Stimulated activated CD4-positive, alpha-beta T cell treated with anti-CD3 and anti-CD28 coated beads, Interleukin-1b, Interleukin-23, amount 100 ng/mL, for 48 hours (primary cell): ENCODE results near the gene MAPK8IP2.
A peak's percentile ranks its signal among the peaks of the same experiment; 100 is the strongest.

Experiments
- DNase-seq: peaks from one replicate; pipeline ENCODE4 v3.0.0-alpha.2; 2020

The MAPK8IP2 gene

GRCh38 chr22:50576070-50576469 lies 24.5 kb upstream of the MAPK8IP2 start:
- no peak for DNase-seq

- DNase-seq: no peak
Observed at GRCh38 chr22:50576806-50577696, 23.5 kb upstream of the MAPK8IP2 start.

- no peak for DNase-seq
Observed at GRCh38 chr22:50577697-50577986, 23.0 kb upstream of the MAPK8IP2 start.

GRCh38 chr22:50577987-50578775 lies 22.4 kb upstream of the MAPK8IP2 start, which contains the start of gene CPT1B:
TSS of gene CPT1B (minus strand) at chr22:50578427. CDS start at chr22:50577915, 512 bp downstream.
- DNase-seq: no peak

- no peak for DNase-seq
Observed at GRCh38 chr22:50578776-50579310, 21.8 kb upstream of the MAPK8IP2 start.

- DNase-seq: no peak
Observed at GRCh38 chr22:50579752-50580151, 20.8 kb upstream of the MAPK8IP2 start.

GRCh38 chr22:50581031-50581949 lies 19.3 kb upstream of the MAPK8IP2 start:
- DNase-seq: no peak

GRCh38 chr22:50581950-50582492 lies 18.6 kb upstream of the MAPK8IP2 start:
- DNase-seq: peak; percentile 50

GRCh38 chr22:50582493-50583293 lies 17.9 kb upstream of the MAPK8IP2 start, which contains the start of gene CHKB:
TSS of gene CHKB (minus strand) at chr22:50582849. CDS start at chr22:50582781, 68 bp downstream.
- DNase-seq: peak; percentile 99

GRCh38 chr22:50583294-50583861 lies 17.2 kb upstream of the MAPK8IP2 start:
- DNase-seq: no peak

GRCh38 chr22:50584106-50585096 lies 16.2 kb upstream of the MAPK8IP2 start:
- DNase-seq: no peak

- no peak for DNase-seq
Observed at GRCh38 chr22:50585238-50585637, 15.4 kb upstream of the MAPK8IP2 start.

GRCh38 chr22:50585781-50586180 lies 14.8 kb upstream of the MAPK8IP2 start:
- no peak for DNase-seq

GRCh38 chr22:50586416-50586815 lies 14.2 kb upstream of the MAPK8IP2 start:
- DNase-seq: no peak

- no peak for DNase-seq
Observed at GRCh38 chr22:50587407-50587806, 13.2 kb upstream of the MAPK8IP2 start.

GRCh38 chr22:50595189-50595588 lies 5.4 kb upstream of the MAPK8IP2 start:
- DNase-seq: no peak

- no peak for DNase-seq
Observed at GRCh38 chr22:50597097-50597496, 3.5 kb upstream of the MAPK8IP2 start.

- peak; percentile 51 for DNase-seq
Observed at GRCh38 chr22:50599816-50600455, 657 bp upstream of the MAPK8IP2 start.
